ENCODE data around the gene FAF1.

GRCh38 chr1:50458507-50458906 lies 501.6 kb downstream of the FAF1 start:
- TF ChIP-seq CTCF (IDR thresholded peaks at IDR 0.05) (no peak), POLR2A (IDR thresholded peaks at IDR 0.05) (no peak)

All from ovary (tissue), 3 donors.